ENCODE data around the gene LSM14B.

GRCh38 chr20:62174870-62175624, 52.8 kb downstream of the LSM14B start:
- TF ChIP-seq CTCF (IDR thresholded peaks at IDR 0.05; ENCODE audit: low read length) (no peak), EZH2 (IDR thresholded peaks at IDR 0.05; ENCODE audit: borderline replicate concordance, low read length) (no peak)

Measured in OCI-LY1 (cell line).